Measurements from ENCODE around the gene AIP. TPM values are rescaled to one million over a fixed set of nuclear protein-coding genes. Genes with fewer than 3 reads are reported as not detected.

Gene AIP
- total and polyA plus RNA-seq, 9 of the 15 experiments (the other 6 are each of a cell fraction or from before 2014, with no cell fraction given), result 5.2 to 92.5 (median 52.7) TPM

DNA sequence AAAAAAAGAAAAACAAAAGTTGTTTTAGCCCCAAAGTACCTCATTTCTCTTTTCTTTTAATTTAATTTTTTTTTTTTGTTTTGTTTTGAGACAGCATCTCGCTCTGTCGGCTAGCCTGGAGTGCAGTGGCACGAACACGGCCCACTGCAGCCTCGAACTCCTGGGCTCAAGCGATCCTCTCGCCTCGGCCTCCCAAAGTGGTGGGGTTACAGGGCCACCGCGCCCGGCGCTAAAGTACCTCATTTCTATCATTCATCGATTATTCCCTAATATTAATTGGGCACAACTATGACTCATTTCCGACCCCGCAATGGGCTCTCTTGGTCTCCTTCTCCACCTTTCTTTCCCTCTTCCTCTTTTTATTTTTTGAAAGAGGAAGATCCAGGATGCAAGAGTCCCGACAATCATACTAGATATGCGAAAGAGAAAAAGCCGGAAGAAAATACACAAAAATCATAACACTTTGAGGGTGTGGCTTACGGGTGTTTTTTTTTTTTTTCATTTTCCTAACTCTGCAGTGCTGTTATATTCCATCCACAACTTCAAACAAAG, 475 bp upstream of the AIP start (continued):
- TF ChIP-seq, protein P1, sequence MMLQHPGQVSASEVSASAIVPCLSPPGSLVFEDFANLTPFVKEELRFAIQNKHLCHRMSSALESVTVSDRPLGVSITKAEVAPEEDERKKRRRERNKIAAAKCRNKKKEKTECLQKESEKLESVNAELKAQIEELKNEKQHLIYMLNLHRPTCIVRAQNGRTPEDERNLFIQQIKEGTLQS (IDR thresholded peaks at IDR 0.05), result peak; percentile 57
- TF ChIP-seq, protein P1 (CRISPR knock-in tag; conservative IDR thresholded peaks at IDR 0.05), result no peak
- TF ChIP-seq NR2F6 (CRISPR knock-in tag; IDR thresholded peaks at IDR 0.05) (no peak), YY1 (IDR thresholded peaks at IDR 0.05; ENCODE audit: borderline replicate concordance in 1 of 3, control insufficient read depth in 1 of 3, extremely low read depth in 1 of 3, insufficient read depth in 3 of 3, insufficient read length in 1 of 3, insufficient replicate concordance in 2 of 3, low read depth in 1 of 3, low read length in 2 of 3) (no peak), ZNF780A (CRISPR knock-in tag; IDR thresholded peaks at IDR 0.05) (no peak), ZNF184 (CRISPR knock-in tag; IDR thresholded peaks at IDR 0.05) (no peak), FOSL1 (tag; conservative IDR thresholded peaks at IDR 0.05) (peak; percentile 57; the same call in 1 of the 2 replicates), MTA3 (IDR thresholded peaks at IDR 0.05; ENCODE audit: borderline replicate concordance) (no peak), ZNF436 (CRISPR knock-in tag; IDR thresholded peaks at IDR 0.05) (no peak), ZNF263 (CRISPR knock-in tag; IDR thresholded peaks at IDR 0.05; ENCODE audit: borderline replicate concordance) (no peak), POU5F1 (IDR thresholded peaks at IDR 0.05; ENCODE audit: borderline replicate concordance, low read depth, low read length, partially characterized antibody) (no peak), ZNF174 (CRISPR knock-in tag; IDR thresholded peaks at IDR 0.05) (no peak), PTTG1 (tag; IDR thresholded peaks at IDR 0.05; ENCODE audit: low read depth) (no peak), MEF2A (IDR thresholded peaks at IDR 0.05; ENCODE audit: control insufficient read depth, low read depth, low read length) (no peak), ERF (CRISPR knock-in tag; IDR thresholded peaks at IDR 0.05) (no peak), SPI1 (IDR thresholded peaks at IDR 0.05; ENCODE audit: borderline replicate concordance, low read depth, low read length) (peak; percentile 88; the same call in 1 of the 2 replicates), HDGF (IDR thresholded peaks at IDR 0.05) (no peak)
- TF ChIP-seq, protein P2, sequence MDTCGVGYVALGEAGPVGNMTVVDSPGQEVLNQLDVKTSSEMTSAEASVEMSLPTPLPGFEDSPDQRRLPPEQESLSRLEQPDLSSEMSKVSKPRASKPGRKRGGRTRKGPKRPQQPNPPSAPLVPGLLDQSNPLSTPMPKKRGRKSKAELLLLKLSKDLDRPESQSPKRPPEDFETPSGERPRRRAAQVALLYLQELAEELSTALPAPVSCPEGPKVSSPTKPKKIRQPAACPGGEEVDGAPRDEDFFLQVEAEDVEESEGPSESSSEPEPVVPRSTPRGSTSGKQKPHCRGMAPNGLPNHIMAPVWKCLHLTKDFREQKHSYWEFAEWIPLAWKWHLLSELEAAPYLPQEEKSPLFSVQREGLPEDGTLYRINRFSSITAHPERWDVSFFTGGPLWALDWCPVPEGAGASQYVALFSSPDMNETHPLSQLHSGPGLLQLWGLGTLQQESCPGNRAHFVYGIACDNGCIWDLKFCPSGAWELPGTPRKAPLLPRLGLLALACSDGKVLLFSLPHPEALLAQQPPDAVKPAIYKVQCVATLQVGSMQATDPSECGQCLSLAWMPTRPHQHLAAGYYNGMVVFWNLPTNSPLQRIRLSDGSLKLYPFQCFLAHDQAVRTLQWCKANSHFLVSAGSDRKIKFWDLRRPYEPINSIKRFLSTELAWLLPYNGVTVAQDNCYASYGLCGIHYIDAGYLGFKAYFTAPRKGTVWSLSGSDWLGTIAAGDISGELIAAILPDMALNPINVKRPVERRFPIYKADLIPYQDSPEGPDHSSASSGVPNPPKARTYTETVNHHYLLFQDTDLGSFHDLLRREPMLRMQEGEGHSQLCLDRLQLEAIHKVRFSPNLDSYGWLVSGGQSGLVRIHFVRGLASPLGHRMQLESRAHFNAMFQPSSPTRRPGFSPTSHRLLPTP (IDR thresholded peaks at IDR 0.05; ENCODE audit: borderline replicate concordance, extremely low read depth, insufficient read length), result no peak
- TF ChIP-seq, protein P3, sequence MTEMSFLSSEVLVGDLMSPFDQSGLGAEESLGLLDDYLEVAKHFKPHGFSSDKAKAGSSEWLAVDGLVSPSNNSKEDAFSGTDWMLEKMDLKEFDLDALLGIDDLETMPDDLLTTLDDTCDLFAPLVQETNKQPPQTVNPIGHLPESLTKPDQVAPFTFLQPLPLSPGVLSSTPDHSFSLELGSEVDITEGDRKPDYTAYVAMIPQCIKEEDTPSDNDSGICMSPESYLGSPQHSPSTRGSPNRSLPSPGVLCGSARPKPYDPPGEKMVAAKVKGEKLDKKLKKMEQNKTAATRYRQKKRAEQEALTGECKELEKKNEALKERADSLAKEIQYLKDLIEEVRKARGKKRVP (CRISPR knock-in tag; IDR thresholded peaks at IDR 0.05), result no peak
- TF ChIP-seq, protein P4, sequence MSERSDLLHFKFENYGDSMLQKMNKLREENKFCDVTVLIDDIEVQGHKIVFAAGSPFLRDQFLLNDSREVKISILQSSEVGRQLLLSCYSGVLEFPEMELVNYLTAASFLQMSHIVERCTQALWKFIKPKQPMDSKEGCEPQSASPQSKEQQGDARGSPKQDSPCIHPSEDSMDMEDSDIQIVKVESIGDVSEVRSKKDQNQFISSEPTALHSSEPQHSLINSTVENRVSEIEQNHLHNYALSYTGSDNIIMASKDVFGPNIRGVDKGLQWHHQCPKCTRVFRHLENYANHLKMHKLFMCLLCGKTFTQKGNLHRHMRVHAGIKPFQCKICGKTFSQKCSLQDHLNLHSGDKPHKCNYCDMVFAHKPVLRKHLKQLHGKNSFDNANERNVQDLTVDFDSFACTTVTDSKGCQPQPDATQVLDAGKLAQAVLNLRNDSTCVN (CRISPR knock-in tag; IDR thresholded peaks at IDR 0.05), result no peak
- TF ChIP-seq, protein P5, sequence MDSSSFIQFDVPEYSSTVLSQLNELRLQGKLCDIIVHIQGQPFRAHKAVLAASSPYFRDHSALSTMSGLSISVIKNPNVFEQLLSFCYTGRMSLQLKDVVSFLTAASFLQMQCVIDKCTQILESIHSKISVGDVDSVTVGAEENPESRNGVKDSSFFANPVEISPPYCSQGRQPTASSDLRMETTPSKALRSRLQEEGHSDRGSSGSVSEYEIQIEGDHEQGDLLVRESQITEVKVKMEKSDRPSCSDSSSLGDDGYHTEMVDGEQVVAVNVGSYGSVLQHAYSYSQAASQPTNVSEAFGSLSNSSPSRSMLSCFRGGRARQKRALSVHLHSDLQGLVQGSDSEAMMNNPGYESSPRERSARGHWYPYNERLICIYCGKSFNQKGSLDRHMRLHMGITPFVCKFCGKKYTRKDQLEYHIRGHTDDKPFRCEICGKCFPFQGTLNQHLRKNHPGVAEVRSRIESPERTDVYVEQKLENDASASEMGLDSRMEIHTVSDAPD (CRISPR knock-in tag; IDR thresholded peaks at IDR 0.05), result no peak

Data from K562 (cell line).